GM19025 (cell line): ENCODE data around the gene CCDC32.
"Not testable (repeated sequence)": the region's sequence is repeated elsewhere in the genome, so short reads cannot be mapped to it uniquely, and the experiment has no call there.

Experiments used
- ATAC-seq: cut with Tn5 transposase; IDR thresholded peaks from one replicate; pipeline ENCODE4 v1.9.1; 2021; ENCODE audit warnings: mild to moderate bottlenecking, low read depth, moderate library complexity; ENCODE audit not compliant: unreplicated experiment

The CCDC32 gene, protein sequence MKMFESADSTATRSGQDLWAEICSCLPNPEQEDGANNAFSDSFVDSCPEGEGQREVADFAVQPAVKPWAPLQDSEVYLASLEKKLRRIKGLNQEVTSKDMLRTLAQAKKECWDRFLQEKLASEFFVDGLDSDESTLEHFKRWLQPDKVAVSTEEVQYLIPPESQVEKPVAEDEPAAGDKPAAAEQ

GRCh38 chr15:40564591-40565332 is at the start of gene CCDC32:
Gene CCDC32, minus strand, starts transcription at chr15:40565042. Its CDS starts 2,027 bp downstream, at chr15:40563015.
- peak; percentile 98 for ATAC-seq

DNA sequence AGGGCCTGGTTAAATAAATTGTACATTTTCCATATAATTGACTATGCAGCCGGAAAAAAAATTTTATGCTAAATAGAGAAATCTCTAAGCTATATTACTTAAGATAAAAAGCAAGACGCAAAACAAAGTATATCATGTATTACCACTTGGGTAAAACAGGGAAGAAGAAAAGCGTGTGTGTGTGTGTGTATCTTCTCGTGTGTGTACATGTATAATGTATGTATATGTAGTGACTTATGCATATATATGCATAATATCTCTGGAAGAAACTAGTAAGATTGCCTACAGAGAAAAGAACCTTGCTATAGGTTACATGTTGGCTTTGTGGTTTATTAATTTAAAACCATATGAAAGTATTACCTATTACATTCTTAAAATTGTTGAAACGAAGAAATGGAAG is 48.2 kb upstream of the CCDC32 start:
- no peak for ATAC-seq

DNA sequence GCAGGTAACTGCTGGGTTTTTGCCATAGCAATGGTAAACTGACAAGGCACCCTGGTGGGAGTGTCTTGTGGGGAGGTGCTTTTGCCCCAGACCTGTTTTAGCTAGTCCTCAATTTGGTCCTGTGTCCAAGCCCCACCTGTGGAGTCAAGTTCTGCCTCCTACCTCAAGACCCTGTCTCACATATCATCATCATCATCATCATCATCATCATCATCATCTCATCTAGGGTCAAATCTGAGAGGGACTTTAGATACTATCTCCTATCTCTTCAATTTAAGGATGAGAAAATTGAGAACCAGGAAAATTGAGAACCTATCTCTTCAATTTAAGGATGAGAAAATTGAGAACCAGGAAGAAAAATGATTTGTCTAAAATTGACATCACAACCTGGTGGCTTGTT is 39.1 kb upstream of the CCDC32 start:
- ATAC-seq: no peak

GRCh38 chr15:40600956-40601355 is 36.1 kb upstream of the CCDC32 start:
- no peak for ATAC-seq

GRCh38 chr15:40598672-40599071 is 33.8 kb upstream of the CCDC32 start:
- ATAC-seq: no peak

DNA sequence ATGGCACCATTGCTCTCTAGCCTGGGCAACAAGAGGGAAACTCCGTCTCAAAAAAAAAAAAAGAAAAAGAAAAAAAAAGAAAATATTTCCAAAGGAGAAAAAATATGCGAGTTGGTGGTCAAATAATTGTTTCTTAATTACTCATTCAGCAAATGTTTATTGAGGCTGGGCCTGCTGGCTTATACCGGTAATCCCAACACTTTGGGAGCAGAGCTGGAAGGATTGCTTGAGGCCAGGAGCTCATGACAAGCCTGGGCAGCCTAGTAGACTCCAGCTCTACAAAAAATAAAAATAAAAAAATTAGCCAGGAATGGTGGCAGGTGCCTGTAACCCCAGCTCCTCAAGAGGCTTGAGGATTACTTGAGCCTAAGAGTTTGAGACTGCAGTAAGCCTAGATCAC is 33.3 kb upstream of the CCDC32 start:
- no peak for ATAC-seq

GRCh38 chr15:40597024-40597423 is 32.2 kb upstream of the CCDC32 start:
- no peak for ATAC-seq

DNA sequence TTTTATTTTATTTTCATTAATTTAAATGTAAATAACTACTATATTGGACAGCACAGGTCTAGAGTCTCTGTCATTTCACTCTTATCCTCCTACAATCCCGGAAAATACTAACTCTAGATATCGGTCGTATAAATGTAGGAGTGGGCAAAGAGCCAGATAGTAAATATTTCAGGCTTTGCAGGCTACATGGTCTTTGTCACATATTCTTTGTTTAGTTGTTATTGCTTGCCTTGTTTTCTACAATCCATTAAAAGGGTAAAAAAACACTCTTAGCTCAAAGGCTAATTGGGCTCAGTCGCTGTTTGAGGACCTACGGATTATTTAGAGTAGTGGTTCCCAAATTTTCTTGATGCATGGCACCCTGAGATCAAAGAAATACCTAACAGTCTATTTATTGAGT is 30.9 kb upstream of the CCDC32 start:
- no peak for ATAC-seq

DNA sequence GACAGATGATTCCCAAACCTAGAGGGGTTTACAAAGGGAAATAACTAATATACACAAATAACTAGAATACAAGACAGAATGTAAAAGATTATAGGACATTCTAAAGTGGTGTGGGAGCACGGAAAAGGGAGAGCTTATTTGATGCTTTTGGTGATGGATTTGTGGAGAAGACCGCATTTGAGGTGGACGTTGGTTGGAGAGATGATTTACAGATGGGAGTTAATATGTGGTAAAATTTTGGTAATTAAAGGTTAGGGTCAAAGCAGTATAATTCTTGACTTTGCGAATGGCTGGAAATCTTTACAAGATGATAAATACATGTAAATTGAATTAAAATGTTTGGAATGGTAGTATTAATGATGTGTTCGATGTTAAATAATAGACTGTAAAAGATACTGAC is 30.4 kb upstream of the CCDC32 start:
- no peak for ATAC-seq

GRCh38 chr15:40594429-40594836 is 29.6 kb upstream of the CCDC32 start:
- ATAC-seq: peak; percentile 38

- peak; percentile 55 for ATAC-seq
These were observed 29.0 kb upstream of the CCDC32 start, which contains the start of gene KNL1 for GRCh38 chr15:40593588-40594428. Gene KNL1, plus strand, starts transcription at chr15:40594249. Its CDS starts 8,683 bp downstream, at chr15:40602932.

- ATAC-seq: no peak
These were observed 28.3 kb upstream of the CCDC32 start for GRCh38 chr15:40593165-40593564.

DNA sequence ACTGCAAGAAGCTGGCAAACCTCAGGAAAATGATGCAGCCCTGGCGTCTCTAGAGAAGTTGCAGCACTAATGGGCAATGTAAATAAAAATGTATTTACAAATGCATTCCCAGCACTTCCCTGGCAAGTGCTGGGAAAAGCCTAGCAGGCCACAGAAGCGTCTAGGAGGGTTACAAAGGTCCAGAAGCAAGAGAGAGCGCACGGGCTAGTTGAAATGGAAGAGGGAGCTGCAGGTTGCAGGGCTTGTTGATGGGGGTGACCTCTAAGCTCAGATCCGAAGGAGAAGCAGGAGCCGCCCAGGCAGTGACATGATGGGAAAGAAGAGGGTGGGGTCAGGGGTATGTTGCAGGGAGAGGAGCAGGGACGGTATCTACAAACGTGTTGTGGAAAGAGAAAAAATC is 26.5 kb upstream of the CCDC32 start:
- no peak for ATAC-seq

DNA sequence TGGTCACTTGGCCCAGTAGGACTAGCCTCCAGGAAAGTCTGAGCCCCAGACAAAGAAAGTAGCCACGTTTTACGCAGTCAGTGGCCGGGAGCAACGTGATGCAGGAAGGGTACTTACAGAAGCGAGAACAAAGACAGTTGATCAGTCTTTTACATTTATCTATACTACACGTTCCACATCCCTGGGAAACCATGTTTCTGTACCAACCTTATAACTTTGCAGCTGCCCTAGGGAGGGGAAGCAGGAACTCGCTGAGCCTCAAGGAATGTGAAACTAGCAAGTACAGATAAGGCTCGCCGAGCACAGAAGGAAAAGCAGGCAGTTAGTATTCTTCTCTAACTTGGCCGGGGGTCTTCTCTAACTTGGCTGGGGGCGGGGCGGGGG is 25.8 kb upstream of the CCDC32 start:
- no peak for ATAC-seq

GRCh38 chr15:40584191-40584590 is 19.3 kb upstream of the CCDC32 start:
- ATAC-seq: no peak

- ATAC-seq: no peak
These were observed 17.9 kb upstream of the CCDC32 start for GRCh38 chr15:40582726-40583246.

- ATAC-seq: not testable (repeated sequence)
These were observed 17.0 kb upstream of the CCDC32 start for GRCh38 chr15:40581796-40582195.

DNA sequence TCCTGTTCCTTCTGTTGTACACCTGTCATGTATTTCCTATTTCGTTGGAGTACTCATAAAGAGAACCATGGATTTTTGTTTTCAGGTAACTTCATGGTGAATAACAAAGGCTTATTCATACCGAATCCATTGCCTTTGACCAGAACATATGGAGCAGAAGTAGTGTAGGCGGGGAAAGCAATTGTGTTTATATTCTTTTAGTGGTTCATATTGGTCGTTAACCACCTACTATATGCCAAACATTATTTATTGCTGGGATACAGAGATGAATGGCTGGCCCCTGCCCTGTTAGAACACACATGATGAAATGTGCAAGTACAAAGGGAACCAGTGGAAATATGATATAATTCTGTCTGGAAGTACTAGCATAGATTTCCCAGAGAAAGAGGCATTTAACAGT is 14.1 kb upstream of the CCDC32 start:
- ATAC-seq: no peak

DNA sequence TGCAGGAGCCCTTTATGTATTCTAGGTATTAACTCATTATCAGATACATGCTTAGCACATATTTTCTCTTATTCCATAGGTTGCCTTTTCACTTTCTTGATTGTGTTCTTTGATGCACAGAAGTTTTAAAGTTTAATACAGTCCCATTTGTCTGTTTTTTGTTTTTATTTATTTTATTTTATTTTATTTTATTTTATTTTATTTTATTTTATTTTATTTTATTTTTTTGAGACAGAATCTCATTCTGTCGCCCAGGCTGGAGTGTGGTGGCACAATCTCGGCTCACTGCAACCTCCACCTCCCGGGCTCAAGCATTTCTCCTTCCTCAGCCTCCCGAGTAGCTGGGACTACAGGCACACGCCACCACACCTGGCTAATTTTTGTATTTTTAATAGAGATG is 12.1 kb upstream of the CCDC32 start:
- not testable (repeated sequence) for ATAC-seq

DNA sequence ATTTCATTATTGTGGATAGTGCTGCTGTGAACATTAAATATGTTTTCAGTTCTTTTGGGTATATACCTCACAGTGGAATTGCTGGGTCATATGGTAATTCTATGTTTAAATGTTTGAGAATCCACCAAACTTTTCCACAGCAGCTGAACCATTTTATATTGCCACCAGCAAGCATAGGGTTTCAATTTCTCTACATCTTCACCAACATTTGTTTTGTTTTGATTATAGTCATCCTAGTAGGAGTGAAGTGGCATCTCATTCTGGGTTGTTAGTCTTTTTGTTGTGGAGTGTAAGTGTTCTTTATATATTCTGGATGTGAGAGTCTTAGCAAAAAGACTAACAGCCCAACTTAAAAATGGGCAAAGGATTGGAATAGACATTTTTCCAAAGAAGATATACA is 10.3 kb upstream of the CCDC32 start:
- ATAC-seq: no peak
